ENCODE results near the gene UQCRC1. TPM values are rescaled to one million over a fixed set of nuclear protein-coding genes. Genes with fewer than 3 reads are reported as not detected.

UQCRC1 gene
- total and polyA plus RNA-seq, 12 donors: 723 to 1,330 (median 1,035) TPM

DNA sequence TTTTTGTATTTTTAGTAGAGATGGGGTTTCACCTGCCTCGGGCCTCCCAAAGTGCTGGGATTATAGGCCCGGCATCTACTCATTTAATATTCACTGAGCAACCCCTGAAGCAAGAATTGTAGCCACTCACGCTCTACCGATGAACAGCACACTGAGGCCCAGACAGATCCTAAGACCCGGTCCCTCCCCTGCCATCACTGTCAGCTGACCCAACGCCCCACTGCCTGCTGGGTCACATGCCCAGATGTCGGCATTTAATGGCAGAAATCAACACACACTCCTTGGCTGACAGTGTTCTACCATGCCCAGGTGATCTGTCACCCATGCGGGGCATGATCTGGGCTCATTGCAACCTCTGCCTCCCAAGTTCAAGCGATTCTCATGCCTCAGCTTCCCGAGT is 15.3 kb upstream of the UQCRC1 start:
- ATAC-seq: no peak
- no peaks in the 10 kb centered on the region for H3K9me3 ChIP-seq
- no peaks in the 10 kb centered on the region for H3K27me3 ChIP-seq
- no peak overlapping the region for H3K4me3 ChIP-seq
- H3K36me3 ChIP-seq: peaks cover 0 to 54% (median 14%) of the 10 kb centered on the region in 9 donors
- no peak overlapping the region for H3K27ac ChIP-seq
- intact Hi-C loops (cut with DNase I): no loop called here
- no peaks in the 10 kb centered on the region for H3K4me1 ChIP-seq
- DNase-seq: no peak
- 92 to 95% methylated on average over 10 of the region's 10 CpGs for WGBS, 2 donors
- TF ChIP-seq, protein P1, sequence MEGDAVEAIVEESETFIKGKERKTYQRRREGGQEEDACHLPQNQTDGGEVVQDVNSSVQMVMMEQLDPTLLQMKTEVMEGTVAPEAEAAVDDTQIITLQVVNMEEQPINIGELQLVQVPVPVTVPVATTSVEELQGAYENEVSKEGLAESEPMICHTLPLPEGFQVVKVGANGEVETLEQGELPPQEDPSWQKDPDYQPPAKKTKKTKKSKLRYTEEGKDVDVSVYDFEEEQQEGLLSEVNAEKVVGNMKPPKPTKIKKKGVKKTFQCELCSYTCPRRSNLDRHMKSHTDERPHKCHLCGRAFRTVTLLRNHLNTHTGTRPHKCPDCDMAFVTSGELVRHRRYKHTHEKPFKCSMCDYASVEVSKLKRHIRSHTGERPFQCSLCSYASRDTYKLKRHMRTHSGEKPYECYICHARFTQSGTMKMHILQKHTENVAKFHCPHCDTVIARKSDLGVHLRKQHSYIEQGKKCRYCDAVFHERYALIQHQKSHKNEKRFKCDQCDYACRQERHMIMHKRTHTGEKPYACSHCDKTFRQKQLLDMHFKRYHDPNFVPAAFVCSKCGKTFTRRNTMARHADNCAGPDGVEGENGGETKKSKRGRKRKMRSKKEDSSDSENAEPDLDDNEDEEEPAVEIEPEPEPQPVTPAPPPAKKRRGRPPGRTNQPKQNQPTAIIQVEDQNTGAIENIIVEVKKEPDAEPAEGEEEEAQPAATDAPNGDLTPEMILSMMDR (IDR thresholded peaks at IDR 0.05): no peak

DNA sequence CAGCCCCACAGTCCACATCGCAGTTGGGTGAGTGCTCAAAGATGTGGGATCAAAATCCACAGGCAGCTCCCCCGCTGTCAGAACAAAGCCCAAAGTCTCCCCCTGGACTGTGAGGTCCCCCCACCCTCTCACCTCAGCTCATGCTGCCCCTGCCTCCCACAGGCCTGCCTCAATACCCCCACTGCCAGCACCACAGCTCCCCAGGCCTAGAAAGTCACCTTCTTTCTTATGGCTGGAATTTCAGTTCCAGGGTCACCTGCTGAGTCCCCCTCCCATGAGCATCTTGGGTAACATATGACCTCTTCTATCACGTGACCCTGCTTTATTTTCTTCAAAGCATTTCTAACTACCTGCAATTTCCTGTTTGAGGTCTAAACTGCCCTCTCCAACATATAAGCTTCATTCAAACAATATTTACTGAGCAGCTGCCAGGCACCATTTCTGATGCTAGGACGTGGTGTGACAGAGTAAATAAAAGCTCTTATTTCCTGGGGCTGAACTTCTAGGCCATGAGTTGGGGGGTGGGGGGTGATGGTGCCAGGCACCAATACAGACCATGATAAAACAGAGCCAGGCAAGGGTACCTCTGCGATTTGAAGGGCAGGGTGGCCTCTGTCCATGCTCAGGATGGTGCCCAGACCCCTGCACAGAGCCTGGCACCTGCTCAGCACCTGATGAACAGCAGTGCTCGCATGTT is 14.6 kb upstream of the UQCRC1 start:
- Histone ChIP-seq H3K9me3 (peaks cover 0 to 1% (median 0%) of the 10 kb centered on the region in 11 donors), H3K4me3 (no peak overlapping the region), H3K27me3 (no peaks in the 10 kb centered on the region), H3K36me3 (peaks cover 0 to 47% (median 9%) of the 10 kb centered on the region in 9 donors), H3K4me1 (no peaks in the 10 kb centered on the region), H3K27ac (no peak overlapping the region)
- TF ChIP-seq, protein P1 (IDR thresholded peaks at IDR 0.05): no peak
- ATAC-seq: no peak
- intact Hi-C loops (cut with DNase I): no loop called here
- WGBS, 2 donors: 81 to 85% methylated on average over 6 of the region's 6 CpGs
- DNase-seq: no peak

DNA sequence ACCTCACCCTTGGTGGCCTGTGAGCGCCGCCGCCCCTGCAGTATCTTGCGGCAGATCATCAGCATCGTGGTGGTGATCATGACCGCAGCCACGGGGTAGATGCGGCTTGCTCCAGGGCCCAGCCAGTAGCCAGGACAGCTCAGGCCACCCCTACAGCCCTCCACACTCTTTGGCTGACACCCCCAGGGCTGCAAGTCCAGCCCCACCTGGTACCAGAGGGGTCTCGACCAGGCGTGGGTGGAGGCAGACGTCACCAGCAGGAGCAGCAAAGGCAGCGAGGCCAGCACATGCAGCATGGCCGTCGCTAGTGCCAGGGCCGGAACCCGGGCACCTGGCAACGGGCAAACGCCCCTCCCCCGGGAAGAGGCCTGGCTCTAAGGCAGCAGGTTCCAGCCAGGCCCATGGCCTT is 12.0 kb upstream of the UQCRC1 start, which contains the start of gene TMEM89:
TSS of gene TMEM89 (minus strand) at position 309 of the 409 bp plus-strand sequence. CDS start at position 296, 13 bp downstream.
- DNase-seq (no peak), ATAC-seq (peak in 1 of 8 donors; percentile 51)
- TF ChIP-seq, protein P1 (IDR thresholded peaks at IDR 0.05): no peak
- WGBS, 2 donors: 95 to 96% methylated on average over 19 of the region's 19 CpGs
- H3K4me3 ChIP-seq: no peak within 1 kb of the TSS
- H3K9me3 ChIP-seq: peaks cover 0 to 26% (median 13%) of the 10 kb centered on the region in 11 donors
- H3K4me1 ChIP-seq: no peaks in the 10 kb centered on the region
- no peak within 1 kb of the TSS for H3K27ac ChIP-seq
- no peaks in the 10 kb centered on the region for H3K27me3 ChIP-seq
- peaks cover 0 to 23% (median 4%) of the 10 kb centered on the region in 9 donors for H3K36me3 ChIP-seq
- intact Hi-C loops (cut with DNase I): no loop called here

DNA sequence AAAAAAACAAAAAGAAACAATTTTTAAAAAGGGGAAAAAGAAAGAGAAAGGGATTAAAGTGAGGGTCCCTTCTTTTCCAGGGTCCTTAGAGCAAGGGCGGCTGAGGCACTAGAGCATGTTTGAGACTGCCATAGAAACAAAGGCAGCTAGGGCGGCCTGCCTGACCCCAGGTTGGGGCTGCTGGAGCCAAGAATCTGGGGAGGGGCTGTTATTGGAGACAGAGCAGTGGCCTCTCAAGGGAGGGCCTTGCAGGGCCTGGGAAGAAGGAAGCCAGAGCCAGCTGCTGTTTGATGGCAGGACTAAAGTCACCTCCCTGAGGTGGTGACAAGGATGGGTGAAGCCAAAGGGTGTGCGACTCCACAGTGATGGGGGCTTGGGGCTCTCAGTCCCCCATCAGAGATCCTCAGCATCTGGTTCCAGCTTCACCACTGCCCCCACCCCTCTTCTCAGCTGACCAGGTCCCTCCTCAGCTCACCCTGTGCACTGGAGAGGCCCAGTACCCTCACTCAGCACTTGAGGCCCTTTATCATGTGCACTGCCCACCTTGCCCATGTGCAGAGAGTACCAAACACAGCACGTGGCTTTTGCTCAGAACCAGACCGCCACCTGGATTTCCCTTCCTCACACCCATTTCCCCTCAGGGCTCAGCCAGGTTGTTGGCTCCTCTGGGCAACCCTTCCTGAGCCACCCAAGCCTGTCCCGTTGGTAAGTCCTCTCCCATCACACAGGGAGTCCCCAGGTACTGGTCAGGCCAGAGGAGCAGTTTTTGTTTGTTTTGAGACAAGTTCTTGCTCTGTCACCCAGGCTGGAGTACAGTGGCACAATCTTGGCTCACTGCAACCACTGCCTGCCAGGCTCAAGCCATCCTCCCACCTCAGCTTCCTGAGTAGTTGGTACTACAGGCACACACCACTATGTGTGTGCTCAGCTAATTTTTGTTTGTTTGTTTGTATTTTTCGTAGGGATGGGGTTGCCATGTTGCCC is 10.4 kb upstream of the UQCRC1 start:
- intact Hi-C loops (cut with DNase I): no loop called here
- DNase-seq: no peak
- Histone ChIP-seq H3K4me3 (no peak overlapping the region), H3K4me1 (no peaks in the 10 kb centered on the region), H3K27ac (no peak overlapping the region), H3K27me3 (no peaks in the 10 kb centered on the region), H3K36me3 (peaks cover 0 to 7% (median 0%) of the 10 kb centered on the region in 9 donors), H3K9me3 (peaks cover 0 to 30% (median 13%) of the 10 kb centered on the region in 11 donors)
- TF ChIP-seq, protein P1 (IDR thresholded peaks at IDR 0.05): no peak
- 82 to 83% methylated on average over 7 of the region's 7 CpGs for WGBS, 2 donors
- no peak for ATAC-seq
